GM23338 (cell line): ENCODE results near the gene LYZL4. TPM values are rescaled to one million over a fixed set of nuclear protein-coding genes. Genes with fewer than 3 reads are reported as not detected.

Experiments
- ATAC-seq: fragments of 200-7000 bp; cut with Tn5 transposase; 3 replicates; pipeline ENCODE4 v1.9.1; 2020
- DNase-seq: peaks from one replicate; pipeline ENCODE4 v3.0.0-alpha.2; 2015; ENCODE audit warnings: low spot score
- H2AFZ ChIP-seq: fragments of 200-600 bp; sonication (generic); 2 replicates; pipeline ENCODE4 v1.8.0; 2016; ENCODE audit warnings: antibody characterized with exemption, mild to moderate bottlenecking, moderate library complexity
- H3F3A ChIP-seq: fragments of 200-600 bp; sonication (generic); replicated peaks from 2 replicates; pipeline ENCODE4 v1.8.0; 2017; ENCODE audit warnings: antibody characterized with exemption, mixed run types, low read depth
- H3K27ac ChIP-seq: fragments of 200-600 bp; sonication (generic); 2 replicates; pipeline ENCODE4 v1.6.1; 2016; ENCODE audit warnings: low read depth
- H3K27me3 ChIP-seq: fragments of 200-600 bp; sonication (generic); 2 replicates; pipeline ENCODE4 v1.8.0; 2016; ENCODE audit warnings: mild to moderate bottlenecking, mixed run types, moderate library complexity; ENCODE audit not compliant: insufficient read depth
- H3K36me3 ChIP-seq: fragments of 200-600 bp; sonication (generic); 2 replicates; pipeline ENCODE4 v1.8.0; 2016; ENCODE audit warnings: mild to moderate bottlenecking; ENCODE audit not compliant: insufficient read depth
- H3K4me1 ChIP-seq: fragments of 200-600 bp; sonication (generic); 2 replicates; pipeline ENCODE4 v1.8.0; 2016; ENCODE audit warnings: mild to moderate bottlenecking, moderate library complexity; ENCODE audit not compliant: insufficient read depth
- H3K4me2 ChIP-seq: fragments of 200-600 bp; sonication (generic); 2 replicates; pipeline ENCODE4 v1.7.1; 2017; ENCODE audit warnings: mixed run types
- H3K4me3 ChIP-seq: fragments of 200-600 bp; sonication (generic); 2 replicates; pipeline ENCODE4 v1.6.1; 2016; ENCODE audit warnings: mixed run types
- H3K79me2 ChIP-seq: fragments of 200-600 bp; sonication (generic); replicated peaks from 2 replicates; pipeline ENCODE4 v1.8.0; 2017; ENCODE audit warnings: mild to moderate bottlenecking; ENCODE audit not compliant: insufficient read depth
- H3K9me2 ChIP-seq: fragments of 200-600 bp; sonication (generic); 2 replicates; pipeline ENCODE4 v1.8.0; 2017; ENCODE audit not compliant: insufficient read depth
- H4K20me1 ChIP-seq: fragments of 200-600 bp; sonication (generic); replicated peaks from 2 replicates; pipeline ENCODE4 v1.8.0; 2017; ENCODE audit warnings: mild to moderate bottlenecking; ENCODE audit not compliant: insufficient read depth
- H3K27ac Mint-ChIP-seq: 2 replicates; pipeline ENCODE4 v1.8.0; 2020; ENCODE audit warnings: inconsistent platforms, mild to moderate bottlenecking, moderate library complexity, mixed read lengths
- H3K27me3 Mint-ChIP-seq: 3 replicates; pipeline ENCODE4 v1.8.0; 2022; ENCODE audit warnings: low read depth, mild to moderate bottlenecking, moderate library complexity, mixed read lengths, inconsistent platforms; ENCODE audit not compliant: insufficient read depth, poor library complexity
- H3K36me3 Mint-ChIP-seq: 3 replicates; pipeline ENCODE4 v1.8.0; 2021; ENCODE audit warnings: low read depth, mild to moderate bottlenecking, inconsistent platforms, moderate library complexity, mixed read lengths
- H3K4me1 Mint-ChIP-seq: 3 replicates; pipeline ENCODE4 v1.8.0; 2020; ENCODE audit warnings: mild to moderate bottlenecking, inconsistent platforms, mixed read lengths
- H3K4me3 Mint-ChIP-seq: 3 replicates; pipeline ENCODE4 v1.8.0; 2021; ENCODE audit warnings: moderate library complexity, mild to moderate bottlenecking, inconsistent platforms, mixed read lengths
- H3K9me3 Mint-ChIP-seq: 3 replicates; pipeline ENCODE4 v1.8.0; 2020; ENCODE audit warnings: moderate library complexity, mild to moderate bottlenecking, inconsistent platforms, mixed read lengths
- CTCF ChIP-seq, 2 experiments: fragments of 200-600 bp in 1 of 2; sonication (generic) in 1 of 2; conservative IDR thresholded peaks; 2 replicates each; pipeline versions ENCODE4 v1.5.1 to v1.6.1; 2016 to 2017; ENCODE audit warnings: antibody characterized with exemption in 2 of 2, low read depth in 2 of 2, mild to moderate bottlenecking in 2 of 2, moderate library complexity in 1 of 2
- EZH2 ChIP-seq: fragments of 200-600 bp; sonication (generic); IDR thresholded peaks from one replicate; pipeline ENCODE4 v1.8.0; 2017; ENCODE audit warnings: antibody characterized with exemption, mild to moderate bottlenecking, low read depth; ENCODE audit not compliant: unreplicated experiment
- EZH2phosphoT487 ChIP-seq: fragments of 200-600 bp; sonication (generic); IDR thresholded peaks from one replicate; pipeline ENCODE4 v1.8.1; 2018; ENCODE audit warnings: antibody characterized with exemption; ENCODE audit not compliant: unreplicated experiment
- NANOG ChIP-seq: IDR thresholded peaks from 2 replicates; pipeline ENCODE4 v1.6.1; 2016; ENCODE audit warnings: antibody characterized with exemption, borderline replicate concordance
- REST ChIP-seq: IDR thresholded peaks from one replicate; pipeline ENCODE4 v1.6.1; 2018; ENCODE audit warnings: antibody characterized with exemption; ENCODE audit not compliant: unreplicated experiment
- ZNF331 ChIP-seq: fragments of 250-450 bp; sonication (Bioruptor Pico); IDR thresholded peaks from 2 replicates; pipeline ENCODE4 v1.5.0; 2020; ENCODE audit warnings: low read depth, mild to moderate bottlenecking, moderate library complexity
- ZNF462 ChIP-seq: fragments of 250-450 bp; sonication (Bioruptor Pico); IDR thresholded peaks from 2 replicates; pipeline ENCODE4 v1.5.0; 2020; ENCODE audit warnings: mild to moderate bottlenecking, moderate library complexity
- polyA plus RNA-seq: library from polyadenylated mRNA; unstranded; fragments of >200 nt; fragmentation: Nextera tagmentation; extraction: Ambion mirVana; gene quantifications from 2 replicates; pipeline ENCODE4 v1.2.1, GENCODE V29; 2016
- total RNA-seq: library from RNA; depleted of rRNA; stranded (reverse); fragments of >200 nt; shearing (Covaris generic); gene quantifications from 2 replicates; pipeline ENCODE4 v1.2.3, GENCODE V29; 2014

The LYZL4 gene
- total and polyA plus RNA-seq, 2 experiments from 2014 or later, result not detected

- no peak overlapping the region for H3K4me3 Mint-ChIP-seq
- H3K4me2 ChIP-seq, result no peak overlapping the region
- H3F3A ChIP-seq, result no peaks in the 10 kb centered on the region
- no peaks in the 10 kb centered on the region for H4K20me1 ChIP-seq
- DNase-seq (no peak), ATAC-seq (no peak)
- H3K4me1 ChIP-seq, result peaks cover 15% of the 10 kb centered on the region
- H3K27ac ChIP-seq, result no peak overlapping the region
- H3K79me2 ChIP-seq, result no peaks in the 10 kb centered on the region
- H3K4me1 Mint-ChIP-seq, result peaks cover 29% of the 10 kb centered on the region
- H3K9me3 Mint-ChIP-seq, result peaks cover 4% of the 10 kb centered on the region; the same call in 2 of the 3 replicates
- H3K36me3 Mint-ChIP-seq, result no peaks in the 10 kb centered on the region
- TF ChIP-seq ZNF331, result no peak
- TF ChIP-seq EZH2phosphoT487, result no peak
- no peak for TF ChIP-seq REST
- no peak overlapping the region for H3K27ac Mint-ChIP-seq
- H3K27me3 Mint-ChIP-seq, result peaks cover 13% of the 10 kb centered on the region
- no peaks in the 10 kb centered on the region for H3K9me2 ChIP-seq
- H2AFZ ChIP-seq, result no peak overlapping the region
- no peak overlapping the region for H3K4me3 ChIP-seq
- no peaks in the 10 kb centered on the region for H3K36me3 ChIP-seq
- H3K27me3 ChIP-seq, result no peaks in the 10 kb centered on the region
Observed at GRCh38 chr3:42438193-42438592, 27.8 kb upstream of the LYZL4 start.

- H3K27me3 Mint-ChIP-seq, result peaks cover 7% of the 10 kb centered on the region
- Histone ChIP-seq H3K4me1 (peaks cover under 1% of the 10 kb centered on the region; the same call in 1 of the 2 replicates), H3K79me2 (no peaks in the 10 kb centered on the region), H3K4me2 (no peak overlapping the region), H3F3A (no peaks in the 10 kb centered on the region), H4K20me1 (no peaks in the 10 kb centered on the region), H3K9me2 (peaks cover 3% of the 10 kb centered on the region; the same call in 1 of the 2 replicates), H3K27me3 (no peaks in the 10 kb centered on the region), H3K36me3 (no peaks in the 10 kb centered on the region), H3K4me3 (no peak overlapping the region), H3K27ac (no peak overlapping the region), H2AFZ (no peak overlapping the region)
- H3K4me3 Mint-ChIP-seq, result no peak overlapping the region
- DNase-seq (no peak), ATAC-seq (no peak)
- no peak overlapping the region for H3K27ac Mint-ChIP-seq
- H3K36me3 Mint-ChIP-seq, result peaks cover 3% of the 10 kb centered on the region; the same call in 1 of the 3 replicates
- peaks cover 14% of the 10 kb centered on the region for H3K9me3 Mint-ChIP-seq
- peaks cover 15% of the 10 kb centered on the region for H3K4me1 Mint-ChIP-seq
- no peak for TF ChIP-seq CTCF (conservative IDR thresholded peaks at IDR 0.05; ENCODE audit: low read depth in 2 of 2)
- no peak for TF ChIP-seq EZH2
- no peak for TF ChIP-seq ZNF462 (CRISPR knock-in tag)
- TF ChIP-seq EZH2phosphoT487, result no peak
- no peak for TF ChIP-seq NANOG
Observed at GRCh38 chr3:42434777-42435380, 24.5 kb upstream of the LYZL4 start.
